ENCODE measurements around the gene ACSS3.

DNA sequence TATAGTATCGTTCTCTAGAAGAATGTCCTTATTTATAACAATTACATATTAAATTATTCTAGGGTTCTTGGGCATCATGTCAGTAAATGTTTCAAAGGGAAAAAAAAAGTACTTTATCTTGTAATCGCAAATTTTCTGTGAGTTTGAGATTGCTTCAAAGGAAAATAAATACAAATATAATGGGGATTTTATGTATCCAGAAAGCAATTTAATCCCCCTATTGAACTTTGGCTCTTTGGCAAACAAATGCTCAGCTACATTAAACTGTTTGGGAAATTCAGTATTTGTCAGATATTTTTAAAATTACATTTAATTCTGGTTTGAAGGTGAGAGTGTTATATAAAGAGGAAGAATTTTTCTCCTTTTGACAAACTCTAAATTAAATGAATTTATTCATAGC lies 8.0 kb downstream of the ACSS3 start:
- TF ChIP-seq POLR2A (IDR thresholded peaks at IDR 0.05; ENCODE audit: low read depth, low read length) (no peak), POLR2AphosphoS5 (IDR thresholded peaks at IDR 0.05; ENCODE audit: low read depth, low read length) (no peak), TAF1 (IDR thresholded peaks at IDR 0.05; ENCODE audit: borderline replicate concordance, low read depth, low read length) (no peak)
